Mesothelial cell of epicardium (in vitro differentiated cells): Measurements from ENCODE around the gene EMILIN1. TPM values are rescaled to one million over a fixed set of nuclear protein-coding genes. Genes with fewer than 3 reads are reported as not detected.
A peak's percentile ranks its signal among the peaks of the same experiment; 100 is the strongest.

Source experiments
- DNase-seq, 2 experiments: peaks; one replicate each; pipeline ENCODE4 v3.0.0; 2021; ENCODE audit warnings: low spot score in 2 of 2; ENCODE audit not compliant: unreplicated experiment in 2 of 2
- H3K27ac Mint-ChIP-seq: 2 replicates; pipeline ENCODE4 v1.8.0; 2021; ENCODE audit warnings: mixed read lengths
- H3K27me3 Mint-ChIP-seq: 2 replicates; pipeline ENCODE4 v1.8.0; 2021; ENCODE audit warnings: low read depth, mixed read lengths
- H3K36me3 Mint-ChIP-seq: 2 replicates; pipeline ENCODE4 v1.8.0; 2021; ENCODE audit warnings: mixed read lengths
- H3K4me1 Mint-ChIP-seq: 2 replicates; pipeline ENCODE4 v1.8.0; 2021; ENCODE audit warnings: mixed read lengths
- H3K4me3 Mint-ChIP-seq: 2 replicates; pipeline ENCODE4 v1.8.0; 2021; ENCODE audit warnings: mild to moderate bottlenecking, moderate library complexity, mixed read lengths
- H3K9me3 Mint-ChIP-seq: 2 replicates; pipeline ENCODE4 v1.8.0; 2021; ENCODE audit warnings: mixed read lengths
- CTCF ChIP-seq: fragments of 200-600 bp; sonication (generic); IDR thresholded peaks from one replicate; pipeline ENCODE4 v1.5.0; 2021; ENCODE audit warnings: antibody characterized with exemption; ENCODE audit not compliant: unreplicated experiment
- total RNA-seq: library from RNA; stranded (reverse); gene quantifications from 3 replicates; pipeline ENCODE4 v1.2.1, GENCODE V29; 2021

Gene EMILIN1
- total RNA-seq, 1 donor from 2014 or later: 179 TPM

GRCh38 chr2:27133905-27134780 is 55.7 kb downstream of the EMILIN1 start, which contains the start of gene PREB:
TSS of gene PREB (minus strand) at chr2:27134636. CDS start at chr2:27134421, 215 bp downstream.
- Mint-ChIP-seq H3K27me3 (no peaks in the 10 kb centered on the region), H3K4me3 (peak within 1 kb of the TSS; percentile 90), H3K4me1 (peaks cover 12% of the 10 kb centered on the region), H3K36me3 (peaks cover 9% of the 10 kb centered on the region), H3K9me3 (no peaks in the 10 kb centered on the region), H3K27ac (peak within 1 kb of the TSS; percentile 98)
- DNase-seq: peak; percentile 98 to 99
- no peak for TF ChIP-seq CTCF

- no peak for TF ChIP-seq CTCF
- Mint-ChIP-seq H3K27me3 (peaks cover 1% of the 10 kb centered on the region), H3K27ac (peak overlapping the region; percentile 78), H3K4me3 (peak overlapping the region; percentile 90), H3K4me1 (peaks cover 12% of the 10 kb centered on the region), H3K9me3 (no peaks in the 10 kb centered on the region), H3K36me3 (peaks cover 9% of the 10 kb centered on the region)
- no peak for DNase-seq
These were observed 56.5 kb downstream of the EMILIN1 start for GRCh38 chr2:27134781-27135477.

- TF ChIP-seq CTCF: no peak
- Mint-ChIP-seq H3K27me3 (peaks cover 4% of the 10 kb centered on the region), H3K4me3 (peak overlapping the region; percentile 90), H3K36me3 (peaks cover 9% of the 10 kb centered on the region), H3K9me3 (no peaks in the 10 kb centered on the region), H3K4me1 (peaks cover 12% of the 10 kb centered on the region), H3K27ac (peak overlapping the region; percentile 78)
- DNase-seq: no peak
These were observed 57.1 kb downstream of the EMILIN1 start for GRCh38 chr2:27135478-27135955.

Other genes starting within 250 kb of the EMILIN1 start
- gene DPYSL5, start 230.5 kb upstream of the EMILIN1 start, total RNA-seq: 2.5 to 2.8 TPM (median 2.8 TPM) in 3 replicates
- 14.8 to 17.1 TPM (median 16.0 TPM) in 3 replicates for gene MAPRE3, start 108.0 kb upstream of the EMILIN1 start, total RNA-seq
- gene TMEM214, start 45.6 kb upstream of the EMILIN1 start, total RNA-seq: 86.8 to 88.8 TPM (median 88.6 TPM) in 3 replicates
- gene AGBL5, start 26.9 kb upstream of the EMILIN1 start, total RNA-seq: 40.5 to 45.0 TPM (median 43.2 TPM) in 3 replicates
- 254 to 263 TPM (median 257 TPM) in 3 replicates for gene OST4, start 7.0 kb upstream of the EMILIN1 start, total RNA-seq
- 3.3 to 4.1 TPM (median 3.6 TPM) in 3 replicates for gene KHK, start 8.2 kb downstream of the EMILIN1 start, total RNA-seq
- gene CGREF1, start 40.5 kb downstream of the EMILIN1 start, total RNA-seq: 1.5 to 3.0 TPM (median 1.8 TPM) in 3 replicates
- gene ABHD1, start 45.2 kb downstream of the EMILIN1 start, total RNA-seq: 0.95 to 1.5 TPM (median 0.99 TPM) in 3 replicates
- 38.9 to 42.5 TPM (median 41.6 TPM) in 3 replicates for gene PREB, start 56.0 kb downstream of the EMILIN1 start, total RNA-seq
- gene PRR30, start 60.8 kb downstream of the EMILIN1 start, total RNA-seq: not detected in 3 replicates
- gene TCF23, start 70.4 kb downstream of the EMILIN1 start, total RNA-seq: 0.04 TPM in 1 of 3 replicates, not detected in the others
- 106 to 112 TPM (median 108 TPM) in 3 replicates for gene ATRAID, start 133.4 kb downstream of the EMILIN1 start, total RNA-seq
- gene SLC5A6, start 133.7 kb downstream of the EMILIN1 start, total RNA-seq: 67.9 to 73.2 TPM (median 70.4 TPM) in 3 replicates
- gene CAD, start 138.8 kb downstream of the EMILIN1 start, total RNA-seq: 74.4 to 82.5 TPM (median 80.5 TPM) in 3 replicates
- gene SLC30A3, start 184.4 kb downstream of the EMILIN1 start, total RNA-seq: 2.3 to 3.4 TPM (median 3.1 TPM) in 3 replicates
- gene DNAJC5G, start 196.8 kb downstream of the EMILIN1 start, total RNA-seq: 0.18 to 0.27 TPM in 2 of 3 replicates, not detected in the other
- 0.18 to 0.47 TPM (median 0.18 TPM) in 3 replicates for gene TRIM54, start 203.8 kb downstream of the EMILIN1 start, total RNA-seq
- gene UCN, start 229.8 kb downstream of the EMILIN1 start, total RNA-seq: 3.1 to 5.1 TPM (median 4.4 TPM) in 3 replicates
- gene MPV17, start 244.5 kb downstream of the EMILIN1 start, total RNA-seq: 65.8 to 70.0 TPM (median 68.3 TPM) in 3 replicates